Right hindlimb (tissue), 1 donor: Measurements from ENCODE around the gene HSF5.
"Not testable (repeated sequence)": the region's sequence is repeated elsewhere in the genome, so short reads cannot be mapped to it uniquely, and the experiment has no call there.

Experiments used
- DNase-seq: peaks from one replicate; pipeline ENCODE4 v3.0.0-alpha.2; 2018

HSF5 gene

GRCh38 chr17:58412064-58412703 lies 76.0 kb downstream of the HSF5 start:
- no peak for DNase-seq

GRCh38 chr17:58411408-58411894 lies 76.8 kb downstream of the HSF5 start:
- DNase-seq = no peak

- DNase-seq = no peak
Observed at GRCh38 chr17:58410714-58411407, 77.3 kb downstream of the HSF5 start.

DNA sequence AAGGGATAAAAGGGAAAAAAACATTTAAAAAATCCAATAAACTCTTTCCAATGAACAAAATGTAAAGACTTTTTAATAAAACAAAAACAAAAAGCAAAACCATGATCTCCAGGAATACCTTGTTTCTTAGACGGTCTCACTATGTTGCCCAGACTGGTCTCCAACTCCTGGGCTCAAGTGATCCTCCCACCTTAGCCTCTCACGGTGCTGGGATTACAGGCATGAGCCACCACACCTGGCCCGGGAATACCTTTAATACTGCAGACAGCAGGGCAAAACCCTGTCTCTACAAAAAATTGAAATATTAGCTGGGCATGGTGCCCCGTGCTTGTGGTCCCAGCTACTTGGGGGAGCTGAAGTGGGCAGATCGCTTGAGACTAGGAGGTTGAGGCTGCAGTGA lies 78.8 kb downstream of the HSF5 start:
- no peak for DNase-seq

GRCh38 chr17:58403311-58403710 lies 84.9 kb downstream of the HSF5 start:
- DNase-seq = no peak

GRCh38 chr17:58402679-58403078 lies 85.5 kb downstream of the HSF5 start:
- DNase-seq = no peak

DNA sequence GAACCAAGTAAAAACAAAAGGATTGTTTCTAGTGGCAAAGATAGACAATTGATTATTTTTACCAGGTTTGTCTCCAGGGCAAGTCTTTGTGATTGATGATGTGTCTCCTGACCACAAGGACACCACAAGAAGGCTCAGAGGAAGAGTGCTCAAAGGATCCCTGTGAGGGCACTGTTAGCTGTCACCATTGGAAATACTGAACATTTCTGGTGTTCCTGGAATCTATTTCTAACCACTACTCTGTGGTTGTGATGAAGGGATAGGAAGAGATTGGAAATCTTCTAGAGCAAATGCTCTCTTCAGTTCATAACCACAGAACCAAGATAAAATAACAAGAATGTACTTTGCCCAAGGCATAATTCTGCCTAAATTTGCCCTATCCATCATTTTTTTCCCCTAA lies 86.2 kb downstream of the HSF5 start:
- no peak for DNase-seq

- no peak for DNase-seq
Observed at GRCh38 chr17:58401287-58401686, 86.9 kb downstream of the HSF5 start.

- no peak for DNase-seq
Observed at GRCh38 chr17:58400826-58401225, 87.4 kb downstream of the HSF5 start.

GRCh38 chr17:58399974-58400373 lies 88.2 kb downstream of the HSF5 start:
- DNase-seq = no peak

GRCh38 chr17:58398574-58399266 lies 89.5 kb downstream of the HSF5 start:
- DNase-seq = no peak

GRCh38 chr17:58397421-58397820 lies 90.8 kb downstream of the HSF5 start:
- not testable (repeated sequence) for DNase-seq

DNA sequence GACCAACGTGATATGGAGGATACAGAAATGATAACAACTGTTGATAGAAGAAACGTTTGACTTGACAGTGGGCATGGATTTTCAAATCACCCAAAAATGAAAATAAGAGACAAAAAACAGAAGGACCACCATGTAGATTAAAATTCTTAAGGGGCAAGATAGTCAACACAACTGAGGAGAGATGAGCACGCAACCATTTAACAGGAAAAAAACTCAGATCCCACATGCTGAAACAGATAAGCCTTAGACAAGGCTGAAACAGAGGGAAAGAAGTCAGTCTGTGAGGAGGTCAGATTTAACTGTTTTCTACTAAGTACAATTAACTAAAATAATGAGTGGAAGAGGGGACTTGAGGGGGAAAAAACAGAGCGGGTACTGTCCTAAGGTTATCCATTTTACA lies 92.0 kb downstream of the HSF5 start:
- DNase-seq = no peak

DNA sequence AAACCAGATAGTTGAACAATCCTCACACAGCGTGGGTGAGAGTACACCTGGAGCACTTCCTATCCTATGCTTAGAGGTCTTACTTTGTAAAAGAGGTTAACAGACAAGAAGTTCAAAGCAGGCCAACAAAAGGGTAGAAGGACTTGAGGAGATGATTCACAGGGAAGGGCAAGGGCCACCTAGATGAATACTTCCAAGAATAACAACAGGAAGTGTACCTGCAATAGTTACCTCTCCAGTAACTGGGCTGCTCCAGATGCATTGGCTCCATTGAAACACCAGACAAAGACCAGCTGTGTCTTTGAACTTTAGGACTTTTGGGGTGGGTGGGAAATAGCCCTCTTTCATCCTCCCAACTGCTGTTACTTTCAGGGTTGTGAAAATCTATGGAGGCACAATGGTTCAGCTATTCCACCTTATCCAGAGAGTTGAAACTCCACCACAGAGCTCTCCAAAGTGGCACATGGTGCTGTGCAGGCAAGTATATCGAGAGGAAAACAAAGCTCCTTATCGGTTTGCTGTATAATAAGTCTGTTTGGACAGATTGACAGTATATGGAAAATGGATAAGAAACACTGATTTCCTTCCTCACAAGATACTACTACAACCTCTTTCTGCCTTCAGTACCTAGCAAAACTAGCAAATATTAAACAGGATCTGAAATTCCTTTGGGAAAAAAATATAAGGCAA lies 93.5 kb downstream of the HSF5 start:
- DNase-seq = no peak

DNA sequence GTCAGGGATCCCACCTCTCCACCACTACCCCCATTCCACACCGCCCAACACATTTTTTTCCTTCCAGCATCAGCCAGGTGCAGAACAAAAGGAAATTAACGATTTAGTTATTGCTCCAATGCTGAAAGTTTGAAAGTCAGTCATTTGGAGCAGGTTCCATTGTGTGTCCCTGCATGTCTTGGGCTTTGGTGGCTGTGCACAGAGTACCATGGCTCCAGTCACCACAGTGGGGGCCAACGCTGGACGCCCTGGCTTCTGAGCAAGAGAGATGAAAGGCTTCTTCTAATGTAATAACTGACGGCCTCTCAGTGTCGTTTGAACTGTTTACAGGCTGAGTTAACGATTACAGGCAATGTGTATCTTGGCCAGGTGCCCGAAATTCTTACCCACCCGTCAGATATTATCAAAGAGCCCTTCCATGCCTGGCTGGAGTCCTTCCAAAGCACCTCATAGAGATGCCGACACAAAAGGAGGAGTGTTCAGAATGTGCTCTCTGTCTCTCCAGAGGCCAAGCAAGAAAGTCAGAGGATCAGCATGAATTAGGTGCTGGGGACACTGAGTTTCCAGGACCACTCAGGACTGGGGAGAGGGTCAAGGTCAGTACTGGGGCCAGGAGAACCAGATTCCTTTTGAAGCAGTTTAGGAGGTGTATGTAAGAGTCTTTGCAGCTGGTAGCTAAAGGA lies 96.8 kb downstream of the HSF5 start:
- no peak for DNase-seq

GRCh38 chr17:58390884-58391283 lies 97.3 kb downstream of the HSF5 start:
- DNase-seq = no peak

DNA sequence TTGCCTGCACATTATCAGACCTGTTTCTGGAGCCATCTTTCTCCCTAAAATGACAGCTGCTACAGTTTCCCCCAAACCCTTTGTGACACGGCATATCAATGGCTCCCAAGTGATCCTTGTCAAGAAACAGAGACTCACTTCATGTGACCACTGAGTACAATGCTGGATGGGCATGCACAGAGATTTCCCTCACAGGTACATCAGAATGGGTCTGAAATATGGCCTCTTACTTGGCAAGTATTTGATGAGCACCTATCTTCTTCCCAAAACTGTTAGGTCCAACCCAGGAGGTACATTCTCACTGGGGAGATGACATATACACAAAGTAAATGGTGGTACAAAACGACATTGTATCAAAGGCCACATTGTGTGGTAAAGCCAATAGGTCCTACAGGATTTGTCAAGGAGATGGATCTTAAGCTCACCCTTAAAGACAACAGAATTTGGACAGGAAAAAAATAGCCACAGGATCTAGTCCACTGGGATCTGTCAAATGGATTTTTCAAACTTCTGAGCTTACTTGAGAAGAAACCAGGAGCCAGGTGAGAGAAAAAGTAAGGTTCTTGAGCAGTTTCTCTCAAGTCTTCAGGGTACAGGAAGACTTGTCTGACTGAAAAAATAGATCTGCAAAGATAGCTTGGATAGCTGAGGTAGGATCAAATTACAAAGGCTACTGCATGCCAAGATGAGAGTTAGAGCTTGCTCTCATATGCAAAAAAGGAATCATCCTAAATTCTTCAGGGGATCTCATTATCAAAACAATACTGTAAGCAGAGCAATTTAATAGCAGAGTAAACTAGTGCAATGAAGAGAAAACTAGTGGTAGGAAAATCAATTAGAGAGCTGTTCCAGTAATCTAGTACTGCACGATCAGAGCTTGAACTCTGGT lies 99.7 kb downstream of the HSF5 start:
- no peak for DNase-seq

- DNase-seq = no peak
Observed at GRCh38 chr17:58387834-58388233, 100.4 kb downstream of the HSF5 start.

DNA sequence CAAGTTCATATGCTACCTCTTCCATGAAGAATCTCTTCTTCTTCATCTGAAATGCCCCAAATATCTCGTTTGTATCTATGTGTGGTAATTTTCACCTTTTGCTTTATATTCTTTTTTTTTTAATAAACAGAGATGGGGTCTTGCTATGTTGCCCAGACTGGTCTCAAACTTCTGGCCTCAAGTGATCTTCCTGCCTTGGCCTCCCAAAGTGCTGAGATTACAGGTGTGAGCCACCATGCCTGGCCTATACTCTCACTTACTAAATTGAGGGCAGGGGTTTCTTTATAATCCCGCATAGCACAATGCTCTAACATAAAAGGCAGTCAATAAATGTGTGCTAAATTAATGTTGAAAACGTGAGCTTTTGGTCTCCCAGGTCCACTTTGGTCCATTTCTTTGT lies 101.5 kb downstream of the HSF5 start:
- no peak for DNase-seq

DNA sequence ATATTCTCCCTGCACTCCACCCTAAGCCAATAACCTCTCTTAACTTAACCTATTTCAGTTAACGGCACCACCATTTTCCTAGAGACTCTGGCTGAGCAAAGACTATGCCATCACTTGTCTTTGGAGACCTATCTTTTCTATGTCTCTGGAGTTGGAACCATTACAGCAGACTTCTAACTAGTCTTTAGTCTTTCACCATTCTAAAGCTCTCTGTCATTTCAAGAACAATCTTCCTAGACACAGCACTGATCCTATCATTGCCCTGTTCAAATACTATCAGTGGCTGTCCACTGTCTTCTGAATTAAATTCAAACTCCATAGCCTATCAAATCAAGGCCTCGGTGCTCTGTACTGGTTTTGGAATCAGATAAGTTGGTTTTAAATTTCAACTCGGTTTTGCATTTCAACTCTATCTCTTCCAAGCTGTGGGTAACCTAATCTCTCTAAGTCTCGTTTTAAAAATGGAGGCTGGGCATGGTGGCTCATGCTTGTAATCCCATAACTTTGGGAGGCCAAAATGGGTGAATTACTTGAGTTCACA lies 102.8 kb downstream of the HSF5 start:
- DNase-seq = no peak

- DNase-seq = no peak
Observed at GRCh38 chr17:58384897-58385296, 103.3 kb downstream of the HSF5 start.
